Coronary artery (tissue), 2 donors: ENCODE data around the gene TXNRD1.

Experiments
- DNase-seq: peaks from one replicate; pipeline ENCODE4 v3.0.0-alpha.2; 2017; ENCODE audit warnings: low spot score
- H3K27ac ChIP-seq, 2 donors: fragments of 200-600 bp; sonication (generic); one replicate each; pipeline ENCODE4 v1.5.1; 2016 to 2019
- H3K4me3 ChIP-seq: fragments of 200-600 bp; sonication (generic); 2 replicates; pipeline ENCODE4 v1.5.1; 2016; ENCODE audit warnings: mild to moderate bottlenecking, moderate library complexity
- TF ChIP-seq, protein P1 (sequence below): fragments of 200-600 bp; sonication (generic); IDR thresholded peaks from one replicate; pipeline ENCODE4 v1.5.1; 2019; ENCODE audit warnings: antibody characterized with exemption

The TXNRD1 gene

DNA sequence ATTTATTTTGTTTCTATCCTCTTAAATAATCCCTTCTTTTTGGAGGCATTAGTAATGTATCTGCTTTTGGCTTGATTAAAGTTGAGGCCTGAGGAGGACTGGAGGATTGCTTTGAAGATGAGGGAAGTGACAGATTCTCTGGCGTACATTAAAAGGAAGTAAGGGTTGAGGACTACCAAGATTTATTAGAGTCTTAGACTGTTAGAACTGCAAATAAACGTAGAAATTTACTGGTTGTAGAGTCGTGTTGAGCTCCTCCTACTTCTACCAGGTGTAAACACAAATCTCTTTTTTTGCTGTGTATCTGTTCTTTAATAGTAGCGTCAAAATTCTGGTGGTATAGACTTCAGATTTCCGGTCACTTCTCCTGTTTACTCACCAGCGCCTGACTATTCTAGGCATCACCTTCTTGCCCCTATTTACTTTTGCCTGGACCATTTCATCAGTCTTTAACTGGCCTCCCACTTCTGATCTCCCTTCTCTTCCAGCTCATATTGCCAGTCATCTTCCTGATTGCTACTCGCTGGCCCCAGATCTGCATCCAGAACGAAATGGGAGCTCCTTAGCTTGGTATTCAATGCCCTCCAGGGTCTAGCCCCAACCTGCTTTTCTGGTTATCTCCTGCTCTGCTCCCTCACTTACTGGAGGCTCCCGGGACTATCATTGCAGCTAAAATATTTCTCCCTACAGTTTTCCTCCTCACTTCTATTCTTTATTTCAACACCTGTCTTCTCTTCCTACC is 79.5 kb downstream of the TXNRD1 start:
- DNase-seq = no peak
- Histone ChIP-seq H3K27ac (peak overlapping the region; percentile 12 to 73), H3K4me3 (peak overlapping the region; percentile 55)
- TF ChIP-seq, protein P1, sequence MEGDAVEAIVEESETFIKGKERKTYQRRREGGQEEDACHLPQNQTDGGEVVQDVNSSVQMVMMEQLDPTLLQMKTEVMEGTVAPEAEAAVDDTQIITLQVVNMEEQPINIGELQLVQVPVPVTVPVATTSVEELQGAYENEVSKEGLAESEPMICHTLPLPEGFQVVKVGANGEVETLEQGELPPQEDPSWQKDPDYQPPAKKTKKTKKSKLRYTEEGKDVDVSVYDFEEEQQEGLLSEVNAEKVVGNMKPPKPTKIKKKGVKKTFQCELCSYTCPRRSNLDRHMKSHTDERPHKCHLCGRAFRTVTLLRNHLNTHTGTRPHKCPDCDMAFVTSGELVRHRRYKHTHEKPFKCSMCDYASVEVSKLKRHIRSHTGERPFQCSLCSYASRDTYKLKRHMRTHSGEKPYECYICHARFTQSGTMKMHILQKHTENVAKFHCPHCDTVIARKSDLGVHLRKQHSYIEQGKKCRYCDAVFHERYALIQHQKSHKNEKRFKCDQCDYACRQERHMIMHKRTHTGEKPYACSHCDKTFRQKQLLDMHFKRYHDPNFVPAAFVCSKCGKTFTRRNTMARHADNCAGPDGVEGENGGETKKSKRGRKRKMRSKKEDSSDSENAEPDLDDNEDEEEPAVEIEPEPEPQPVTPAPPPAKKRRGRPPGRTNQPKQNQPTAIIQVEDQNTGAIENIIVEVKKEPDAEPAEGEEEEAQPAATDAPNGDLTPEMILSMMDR = no peak

DNA sequence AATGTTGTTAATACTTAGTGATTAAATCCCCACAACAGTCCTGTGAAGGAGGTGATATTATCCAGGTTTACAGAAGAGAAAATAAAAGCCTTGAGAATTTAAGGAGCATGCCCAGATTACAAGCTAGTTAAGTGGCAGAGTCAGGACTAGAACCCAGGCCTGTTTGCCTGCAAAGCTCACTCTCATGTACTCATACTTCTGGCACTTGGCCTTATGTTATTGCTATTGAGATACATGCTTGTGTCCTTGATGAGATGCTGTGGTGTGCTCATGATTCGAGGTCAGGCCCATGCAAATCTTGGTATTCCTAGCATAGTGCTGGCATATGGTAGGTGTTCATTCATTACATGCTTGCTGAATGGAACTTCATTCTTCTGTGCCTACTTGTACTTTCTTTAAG is 80.4 kb downstream of the TXNRD1 start:
- TF ChIP-seq, protein P1 = no peak
- H3K4me3 ChIP-seq = peak overlapping the region; percentile 55
- peak overlapping the region; percentile 12 to 73 for H3K27ac ChIP-seq
- DNase-seq = no peak

DNA sequence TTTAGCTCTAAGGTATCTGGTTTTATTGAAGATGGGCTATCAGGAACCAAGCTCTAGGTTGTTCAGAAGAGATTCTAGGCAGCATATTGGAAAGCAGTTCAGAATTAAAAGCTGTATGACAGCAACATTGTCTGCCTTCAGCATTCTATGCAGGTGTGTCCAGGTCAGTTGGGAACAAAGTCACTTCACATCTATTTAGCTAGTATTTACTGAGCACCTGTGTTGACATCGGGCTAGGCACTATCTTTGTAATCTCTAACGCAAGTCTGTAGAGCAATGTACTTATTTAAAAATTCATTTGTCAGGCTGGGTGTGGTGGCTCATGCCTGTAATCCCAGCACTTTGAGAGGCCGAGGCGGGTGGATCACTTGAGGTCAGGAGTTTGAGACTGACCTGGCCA is 81.1 kb downstream of the TXNRD1 start:
- Histone ChIP-seq H3K27ac (peak overlapping the region in 1 of 2 donors; percentile 73), H3K4me3 (peak overlapping the region; percentile 37)
- TF ChIP-seq, protein P1 = no peak
- DNase-seq = no peak

DNA sequence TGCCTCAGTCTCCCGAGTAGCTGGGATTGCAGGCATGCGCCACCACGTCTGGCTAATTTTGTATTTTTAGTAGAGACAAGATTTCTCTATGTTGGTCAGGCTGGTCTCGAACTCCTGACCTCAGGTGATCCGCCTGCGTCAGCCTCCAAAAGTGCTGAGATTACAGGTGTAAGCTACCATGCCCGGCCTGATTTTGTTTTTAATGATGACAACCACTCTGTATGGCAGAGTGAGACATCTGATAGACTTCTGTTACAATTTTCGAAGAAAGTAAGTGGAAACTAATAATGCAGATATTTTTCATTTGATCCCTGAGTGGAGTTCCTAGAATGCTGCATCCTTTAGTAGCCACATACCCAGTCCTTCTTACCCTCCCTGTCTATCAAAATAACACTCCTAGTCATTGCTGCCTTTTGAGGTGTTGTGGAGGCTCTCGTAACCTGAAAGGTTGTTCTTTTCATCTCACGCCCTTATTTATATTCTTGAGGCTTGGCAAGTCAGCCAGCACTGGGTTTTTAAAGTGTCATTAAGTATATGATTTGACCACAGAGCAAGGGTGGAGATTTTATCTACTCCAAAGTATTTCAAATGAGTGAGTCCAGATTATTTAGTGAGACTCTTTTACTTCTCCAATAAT is 82.0 kb downstream of the TXNRD1 start:
- H3K27ac ChIP-seq = no peak overlapping the region
- TF ChIP-seq, protein P1 = no peak
- DNase-seq = no peak
- H3K4me3 ChIP-seq = no peak overlapping the region

DNA sequence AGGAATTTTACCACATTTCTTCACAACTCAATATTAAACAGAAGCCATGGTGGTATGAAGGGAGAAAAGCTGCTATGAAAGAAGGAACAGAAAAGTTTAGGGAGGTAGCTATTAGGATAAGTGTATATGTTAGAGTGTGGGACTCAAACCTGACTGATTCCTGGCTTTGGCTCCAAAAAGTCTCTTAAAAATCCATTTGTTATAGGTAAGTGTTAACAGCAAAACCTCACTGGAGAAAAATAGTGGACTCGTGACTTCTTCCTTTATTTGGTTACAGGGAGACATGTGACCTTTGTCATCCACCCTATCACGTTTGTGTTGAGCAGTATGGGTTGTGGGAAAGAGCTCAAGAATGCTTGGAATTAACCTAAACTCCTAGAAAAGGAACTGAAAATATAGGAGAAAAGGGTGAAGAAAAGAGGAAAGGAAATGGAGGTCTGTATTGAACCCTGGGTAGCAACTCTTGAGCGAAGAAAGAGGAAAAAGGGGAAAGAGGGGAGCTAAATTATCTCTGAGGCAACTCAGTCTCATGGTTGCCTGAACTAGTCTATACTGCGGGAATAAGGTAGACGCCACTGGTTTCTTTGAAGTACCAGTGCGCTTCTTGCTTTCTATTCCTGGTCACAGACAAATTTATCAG is 84.4 kb downstream of the TXNRD1 start:
- peak overlapping the region; percentile 6 for H3K4me3 ChIP-seq
- no peak for DNase-seq
- H3K27ac ChIP-seq = no peak overlapping the region
- TF ChIP-seq, protein P1 = no peak

DNA sequence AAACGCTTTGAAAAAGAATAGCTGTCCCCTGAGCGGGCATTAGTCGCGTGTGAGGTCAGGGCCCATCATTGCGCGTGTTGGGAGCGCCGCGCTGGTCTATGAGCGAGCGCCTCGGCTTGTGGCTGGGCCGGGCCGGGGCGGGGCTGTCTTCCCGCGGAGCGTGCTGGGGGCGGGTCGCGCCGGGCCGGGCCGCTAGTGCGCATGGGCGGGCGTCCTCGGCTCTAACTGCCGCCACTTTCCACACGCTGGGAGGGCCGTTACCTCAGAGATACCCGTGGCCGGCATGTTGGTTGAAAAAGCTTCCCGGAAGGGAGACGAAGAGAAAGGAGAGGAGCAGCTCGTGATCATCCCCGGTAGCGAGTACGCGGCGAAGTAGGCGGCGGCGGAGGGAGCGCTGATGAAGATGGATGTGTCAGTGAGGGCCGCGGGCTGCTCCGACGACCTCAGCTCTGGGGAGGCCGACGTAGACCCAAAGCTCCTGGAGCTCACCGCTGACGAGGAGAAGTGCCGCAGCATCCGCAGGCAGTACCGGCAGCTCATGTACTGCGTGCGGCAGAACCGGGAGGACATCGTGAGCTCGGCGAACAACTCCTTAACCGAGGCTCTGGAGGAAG is 88.1 kb downstream of the TXNRD1 start, which contains the start of gene EID3:
EID3 (plus strand) TSS at position 202 of the 614 bp plus-strand sequence; CDS start at position 398, 196 bp downstream.
- TF ChIP-seq, protein P1 = no peak
- peak; percentile 89 for DNase-seq
- peak within 1 kb of the TSS; percentile 59 to 78 for H3K27ac ChIP-seq
- H3K4me3 ChIP-seq = peak within 1 kb of the TSS; percentile 72
